ENCODE measurements around the gene NAA35. TPM values are rescaled to one million over a fixed set of nuclear protein-coding genes. Genes with fewer than 3 reads are reported as not detected.

Gene NAA35
- total and polyA plus RNA-seq, 2 experiments from 2014 or later = 29.2 to 31.6 TPM

DNA sequence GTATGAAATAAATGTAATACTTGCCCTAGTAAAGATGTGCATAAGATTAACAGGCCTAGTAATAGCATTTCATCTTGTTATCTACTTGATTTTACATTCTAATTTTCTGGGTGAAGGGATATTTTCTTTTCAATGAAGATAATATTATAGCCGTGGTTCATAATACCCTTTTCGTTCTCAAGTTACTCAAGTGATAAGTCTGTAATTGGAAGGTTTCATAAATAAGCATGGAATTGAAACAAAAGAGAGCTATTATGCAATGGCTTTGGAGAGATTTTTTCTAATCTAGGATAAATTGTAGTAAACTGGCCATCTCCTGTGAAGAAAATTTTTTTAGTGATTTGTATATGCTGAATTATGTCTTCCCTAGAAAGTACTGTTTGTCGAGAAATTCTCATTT, 19.0 kb downstream of the NAA35 start (continued):
- TF ChIP-seq, protein P1, sequence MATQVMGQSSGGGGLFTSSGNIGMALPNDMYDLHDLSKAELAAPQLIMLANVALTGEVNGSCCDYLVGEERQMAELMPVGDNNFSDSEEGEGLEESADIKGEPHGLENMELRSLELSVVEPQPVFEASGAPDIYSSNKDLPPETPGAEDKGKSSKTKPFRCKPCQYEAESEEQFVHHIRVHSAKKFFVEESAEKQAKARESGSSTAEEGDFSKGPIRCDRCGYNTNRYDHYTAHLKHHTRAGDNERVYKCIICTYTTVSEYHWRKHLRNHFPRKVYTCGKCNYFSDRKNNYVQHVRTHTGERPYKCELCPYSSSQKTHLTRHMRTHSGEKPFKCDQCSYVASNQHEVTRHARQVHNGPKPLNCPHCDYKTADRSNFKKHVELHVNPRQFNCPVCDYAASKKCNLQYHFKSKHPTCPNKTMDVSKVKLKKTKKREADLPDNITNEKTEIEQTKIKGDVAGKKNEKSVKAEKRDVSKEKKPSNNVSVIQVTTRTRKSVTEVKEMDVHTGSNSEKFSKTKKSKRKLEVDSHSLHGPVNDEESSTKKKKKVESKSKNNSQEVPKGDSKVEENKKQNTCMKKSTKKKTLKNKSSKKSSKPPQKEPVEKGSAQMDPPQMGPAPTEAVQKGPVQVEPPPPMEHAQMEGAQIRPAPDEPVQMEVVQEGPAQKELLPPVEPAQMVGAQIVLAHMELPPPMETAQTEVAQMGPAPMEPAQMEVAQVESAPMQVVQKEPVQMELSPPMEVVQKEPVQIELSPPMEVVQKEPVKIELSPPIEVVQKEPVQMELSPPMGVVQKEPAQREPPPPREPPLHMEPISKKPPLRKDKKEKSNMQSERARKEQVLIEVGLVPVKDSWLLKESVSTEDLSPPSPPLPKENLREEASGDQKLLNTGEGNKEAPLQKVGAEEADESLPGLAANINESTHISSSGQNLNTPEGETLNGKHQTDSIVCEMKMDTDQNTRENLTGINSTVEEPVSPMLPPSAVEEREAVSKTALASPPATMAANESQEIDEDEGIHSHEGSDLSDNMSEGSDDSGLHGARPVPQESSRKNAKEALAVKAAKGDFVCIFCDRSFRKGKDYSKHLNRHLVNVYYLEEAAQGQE (IDR thresholded peaks at IDR 0.05; ENCODE audit: unreplicated experiment) = no peak
- TF ChIP-seq, protein P2, sequence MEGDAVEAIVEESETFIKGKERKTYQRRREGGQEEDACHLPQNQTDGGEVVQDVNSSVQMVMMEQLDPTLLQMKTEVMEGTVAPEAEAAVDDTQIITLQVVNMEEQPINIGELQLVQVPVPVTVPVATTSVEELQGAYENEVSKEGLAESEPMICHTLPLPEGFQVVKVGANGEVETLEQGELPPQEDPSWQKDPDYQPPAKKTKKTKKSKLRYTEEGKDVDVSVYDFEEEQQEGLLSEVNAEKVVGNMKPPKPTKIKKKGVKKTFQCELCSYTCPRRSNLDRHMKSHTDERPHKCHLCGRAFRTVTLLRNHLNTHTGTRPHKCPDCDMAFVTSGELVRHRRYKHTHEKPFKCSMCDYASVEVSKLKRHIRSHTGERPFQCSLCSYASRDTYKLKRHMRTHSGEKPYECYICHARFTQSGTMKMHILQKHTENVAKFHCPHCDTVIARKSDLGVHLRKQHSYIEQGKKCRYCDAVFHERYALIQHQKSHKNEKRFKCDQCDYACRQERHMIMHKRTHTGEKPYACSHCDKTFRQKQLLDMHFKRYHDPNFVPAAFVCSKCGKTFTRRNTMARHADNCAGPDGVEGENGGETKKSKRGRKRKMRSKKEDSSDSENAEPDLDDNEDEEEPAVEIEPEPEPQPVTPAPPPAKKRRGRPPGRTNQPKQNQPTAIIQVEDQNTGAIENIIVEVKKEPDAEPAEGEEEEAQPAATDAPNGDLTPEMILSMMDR (conservative IDR thresholded peaks at IDR 0.05; ENCODE audit: low read depth in 2 of 2) = no peak
- TF ChIP-seq, protein P3, sequence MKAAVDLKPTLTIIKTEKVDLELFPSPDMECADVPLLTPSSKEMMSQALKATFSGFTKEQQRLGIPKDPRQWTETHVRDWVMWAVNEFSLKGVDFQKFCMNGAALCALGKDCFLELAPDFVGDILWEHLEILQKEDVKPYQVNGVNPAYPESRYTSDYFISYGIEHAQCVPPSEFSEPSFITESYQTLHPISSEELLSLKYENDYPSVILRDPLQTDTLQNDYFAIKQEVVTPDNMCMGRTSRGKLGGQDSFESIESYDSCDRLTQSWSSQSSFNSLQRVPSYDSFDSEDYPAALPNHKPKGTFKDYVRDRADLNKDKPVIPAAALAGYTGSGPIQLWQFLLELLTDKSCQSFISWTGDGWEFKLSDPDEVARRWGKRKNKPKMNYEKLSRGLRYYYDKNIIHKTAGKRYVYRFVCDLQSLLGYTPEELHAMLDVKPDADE (IDR thresholded peaks at IDR 0.05) = no peak
- no peak for TF ChIP-seq ZNF114 (CRISPR knock-in tag; IDR thresholded peaks at IDR 0.05)

DNA sequence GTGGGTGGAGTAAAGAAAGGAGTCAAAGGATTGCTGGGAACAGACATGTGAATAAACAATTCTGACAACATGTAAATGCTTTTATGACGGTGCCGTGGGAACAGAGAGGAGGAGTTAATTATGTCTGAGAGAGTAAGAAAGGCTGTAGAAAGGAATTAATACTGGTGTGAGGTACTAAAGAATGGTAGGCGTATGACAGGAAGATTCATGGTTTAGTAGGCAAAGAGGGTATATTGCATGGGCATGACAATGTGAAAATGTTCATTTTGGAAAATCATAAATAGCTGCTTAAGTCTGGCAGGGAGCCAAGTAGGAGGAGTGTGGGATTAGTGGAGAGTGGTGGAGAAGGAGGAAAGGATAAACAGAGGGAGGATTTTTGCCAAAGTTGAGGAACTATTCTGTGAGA, 19.7 kb downstream of the NAA35 start:
- Histone ChIP-seq H3K27ac (ENCODE audit: low read depth) (no peak overlapping the region), H3K36me3 (ENCODE audit: insufficient read depth) (peaks cover 10% of the 10 kb centered on the region; the same call in 1 of the 2 replicates), H3K79me2 (replicated peaks; ENCODE audit: insufficient read depth) (peaks cover 38% of the 10 kb centered on the region), H3K4me1 (ENCODE audit: insufficient read depth) (peaks cover 4% of the 10 kb centered on the region; the same call in 1 of the 2 replicates), H3K4me2 (no peak overlapping the region), H3K27me3 (ENCODE audit: insufficient read depth) (no peaks in the 10 kb centered on the region), H3F3A (replicated peaks; ENCODE audit: low read depth) (no peaks in the 10 kb centered on the region), H2AFZ (no peak overlapping the region), H3K9me2 (ENCODE audit: insufficient read depth) (no peaks in the 10 kb centered on the region), H4K20me1 (replicated peaks; ENCODE audit: insufficient read depth) (peaks cover 2% of the 10 kb centered on the region), H3K4me3 (no peak overlapping the region)
- Mint-ChIP-seq H3K4me1 (peaks cover 15% of the 10 kb centered on the region), H3K27ac (peak overlapping the region; percentile 2; the same call in 1 of the 2 replicates), H3K9me3 (no peaks in the 10 kb centered on the region), H3K36me3 (ENCODE audit: low read depth) (peaks cover 53% of the 10 kb centered on the region), H3K27me3 (ENCODE audit: insufficient read depth, low read depth, poor library complexity) (no peaks in the 10 kb centered on the region), H3K4me3 (no peak overlapping the region)
- DNase-seq (ENCODE audit: low spot score) (no peak), ATAC-seq (no peak)
- TF ChIP-seq EZH2phosphoT487 (IDR thresholded peaks at IDR 0.05; ENCODE audit: unreplicated experiment) (no peak), CREB1 (CRISPR knock-in tag; IDR thresholded peaks at IDR 0.05; ENCODE audit: low read depth) (no peak), EZH2 (IDR thresholded peaks at IDR 0.05; ENCODE audit: low read depth, unreplicated experiment) (no peak), ZNF331 (CRISPR knock-in tag; IDR thresholded peaks at IDR 0.05; ENCODE audit: low read depth) (no peak), NANOG (IDR thresholded peaks at IDR 0.05; ENCODE audit: borderline replicate concordance) (no peak)
- TF ChIP-seq, protein P2 (conservative IDR thresholded peaks at IDR 0.05; ENCODE audit: low read depth in 2 of 2) = no peak
- TF ChIP-seq, protein P1 (IDR thresholded peaks at IDR 0.05; ENCODE audit: unreplicated experiment) = no peak
- TF ChIP-seq, protein P3 (IDR thresholded peaks at IDR 0.05) = no peak

All from GM23338 (cell line).